Smooth muscle cell (in vitro differentiated cells): ENCODE results near the gene SFMBT2. TPM values are rescaled to one million over a fixed set of nuclear protein-coding genes. Genes with fewer than 3 reads are reported as not detected.

ENCODE experiments used
- DNase-seq: peaks from one replicate; lab custom pipeline; 2025; ENCODE audit not compliant: unreplicated experiment; lab: John Stamatoyannopoulos, UW
- H2AFZ ChIP-seq: fragments of 200-600 bp; sonication (generic); 2 replicates; pipeline ENCODE4 v1.6.0; 2016; ENCODE audit warnings: antibody characterized with exemption, low read depth, mild to moderate bottlenecking
- H3F3A ChIP-seq: fragments of 200-600 bp; sonication (generic); 2 replicates; pipeline ENCODE4 v1.6.0; 2017; ENCODE audit warnings: antibody characterized with exemption, low read depth
- H3K27ac ChIP-seq: fragments of 200-600 bp; sonication (generic); 2 replicates; pipeline ENCODE4 v1.5.1; 2016; ENCODE audit warnings: low read depth, mild to moderate bottlenecking
- H3K27me3 ChIP-seq: fragments of 200-600 bp; sonication (generic); 2 replicates; pipeline ENCODE4 v1.6.1; 2016; ENCODE audit warnings: low read depth, mild to moderate bottlenecking
- H3K36me3 ChIP-seq: fragments of 200-600 bp; sonication (generic); 2 replicates; pipeline ENCODE4 v1.5.1; 2016; ENCODE audit warnings: low read depth
- H3K4me1 ChIP-seq: fragments of 200-600 bp; sonication (generic); 2 replicates; pipeline ENCODE4 v1.5.1; 2016; ENCODE audit warnings: low read depth
- H3K4me2 ChIP-seq: fragments of 200-600 bp; sonication (generic); 2 replicates; pipeline ENCODE4 v1.6.0; 2016; ENCODE audit warnings: mild to moderate bottlenecking
- H3K4me3 ChIP-seq: fragments of 200-600 bp; sonication (generic); 2 replicates; pipeline ENCODE4 v1.5.1; 2016; ENCODE audit warnings: mild to moderate bottlenecking
- H3K79me2 ChIP-seq: fragments of 200-600 bp; sonication (generic); 2 replicates; pipeline ENCODE4 v1.6.0; 2016; ENCODE audit warnings: low read depth, mild to moderate bottlenecking
- H3K9ac ChIP-seq: fragments of 200-600 bp; sonication (generic); 2 replicates; pipeline ENCODE4 v1.6.0; 2016; ENCODE audit warnings: low read depth
- H3K9me3 ChIP-seq: fragments of 200-600 bp; sonication (generic); replicated peaks from 2 replicates; pipeline ENCODE4 v1.5.1; 2016; ENCODE audit warnings: low read depth
- H4K20me1 ChIP-seq: fragments of 200-600 bp; sonication (generic); 2 replicates; pipeline ENCODE4 v1.6.0; 2016; ENCODE audit warnings: low read depth
- CTCF ChIP-seq: fragments of 200-600 bp; sonication (generic); IDR thresholded peaks from 2 replicates; pipeline ENCODE4 v1.5.1; 2017; ENCODE audit warnings: borderline replicate concordance, mild to moderate bottlenecking, antibody characterized with exemption; ENCODE audit not compliant: insufficient read depth, poor library complexity, severe bottlenecking
- WGBS: methylation state at CpG from one replicate; pipeline ENCODE4 v1.1.7; 2016; ENCODE audit warnings: low lambda C conversion rate; 5-methylcytosine and 5-hydroxymethylcytosine counted together
- polyA plus RNA-seq: library from polyadenylated mRNA; unstranded; fragments of >200 nt; fragmentation: Nextera tagmentation; extraction: Ambion mirVana; gene quantifications from 2 replicates; pipeline ENCODE4 v1.2.1, GENCODE V29; 2016
- total RNA-seq: library from RNA; depleted of rRNA; stranded (reverse); fragments of >200 nt; gene quantifications from 2 replicates; pipeline ENCODE4 v1.2.3, GENCODE V29; 2014

SFMBT2 gene
- total and polyA plus RNA-seq, 2 experiments from 2014 or later: 0.90 to 1.4 TPM

DNA sequence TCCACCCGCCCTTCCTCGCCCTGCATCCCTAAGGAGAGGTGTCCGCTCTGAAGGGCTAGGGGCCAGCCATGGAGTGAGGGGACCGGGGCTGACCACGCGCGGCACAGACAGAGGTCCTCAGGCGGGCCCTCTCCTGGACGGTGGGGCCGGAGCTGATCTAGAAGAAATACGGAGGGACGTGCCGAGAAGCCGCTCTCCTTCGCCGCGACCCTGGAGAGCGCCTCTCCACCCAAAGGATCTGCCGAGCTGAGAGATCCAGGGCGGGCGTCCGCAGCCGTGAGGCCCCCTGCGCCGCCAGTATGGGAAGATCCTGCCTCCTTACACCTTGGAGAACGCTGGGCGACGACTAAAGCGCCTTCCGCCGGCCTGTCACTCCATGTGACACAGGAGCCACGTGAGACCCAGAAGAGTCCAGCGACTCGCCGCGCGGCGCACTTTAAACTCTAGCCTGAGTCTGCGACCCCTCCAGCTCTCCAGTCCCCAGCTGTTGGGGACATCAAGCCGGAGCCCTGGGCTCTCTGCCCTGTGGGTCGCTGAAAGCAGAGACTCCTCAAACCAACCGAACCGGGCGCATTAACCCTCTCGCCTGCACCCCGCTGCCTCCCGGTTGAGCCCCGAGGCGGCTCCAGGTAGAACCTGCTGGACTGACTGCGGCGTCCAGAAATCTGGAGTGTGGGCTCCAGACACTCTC is 1.5 kb upstream of the SFMBT2 start:
- WGBS: 4% methylated on average over 48 of the region's 51 CpGs
- Histone ChIP-seq H3K27ac (no peak overlapping the region), H4K20me1 (no peaks in the 10 kb centered on the region), H3K9ac (no peak overlapping the region), H3K79me2 (no peaks in the 10 kb centered on the region), H2AFZ (no peak overlapping the region), H3F3A (no peaks in the 10 kb centered on the region), H3K4me1 (peaks cover 6% of the 10 kb centered on the region), H3K9me3 (no peaks in the 10 kb centered on the region), H3K27me3 (peaks cover 63% of the 10 kb centered on the region), H3K4me2 (peak overlapping the region; percentile 88), H3K36me3 (no peaks in the 10 kb centered on the region), H3K4me3 (peak overlapping the region; percentile 36)
- DNase-seq: no peak
- TF ChIP-seq CTCF: no peak

DNA sequence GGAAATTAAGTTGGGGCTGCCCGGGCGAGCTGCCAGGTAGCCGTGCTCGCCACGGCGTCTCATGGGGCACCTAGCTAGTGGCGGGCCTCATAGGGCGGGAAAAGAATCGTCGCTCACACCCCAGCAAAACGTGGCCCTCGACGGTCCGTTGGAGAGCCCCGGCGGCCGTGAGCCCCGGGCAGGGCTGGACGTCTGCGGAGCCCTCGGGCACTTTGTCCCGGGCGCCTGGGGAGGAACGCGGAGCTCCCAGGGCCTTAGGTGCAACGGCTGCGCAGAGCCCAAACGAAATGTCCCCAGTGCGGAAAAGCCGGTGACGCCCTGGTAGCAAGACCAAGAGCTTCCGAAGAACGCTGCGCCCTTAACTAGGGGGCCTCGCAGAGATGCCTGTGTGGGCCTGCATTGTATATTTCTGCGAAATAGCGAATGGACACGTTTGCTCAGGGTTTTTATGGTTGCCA is 866 bp upstream of the SFMBT2 start:
- H3K36me3 ChIP-seq: no peaks in the 10 kb centered on the region
- peak overlapping the region; percentile 88 for H3K4me2 ChIP-seq
- DNase-seq: no peak
- 4% methylated on average over 38 of the region's 38 CpGs for WGBS
- H4K20me1 ChIP-seq: no peaks in the 10 kb centered on the region
- H3K4me1 ChIP-seq: peaks cover 6% of the 10 kb centered on the region
- H3F3A ChIP-seq: no peaks in the 10 kb centered on the region
- TF ChIP-seq CTCF: no peak
- no peak overlapping the region for H3K9ac ChIP-seq
- H3K9me3 ChIP-seq: no peaks in the 10 kb centered on the region
- peak overlapping the region; percentile 40 for H2AFZ ChIP-seq
- H3K27me3 ChIP-seq: peaks cover 63% of the 10 kb centered on the region
- no peaks in the 10 kb centered on the region for H3K79me2 ChIP-seq
- peak overlapping the region; percentile 89 for H3K4me3 ChIP-seq
- H3K27ac ChIP-seq: no peak overlapping the region

DNA sequence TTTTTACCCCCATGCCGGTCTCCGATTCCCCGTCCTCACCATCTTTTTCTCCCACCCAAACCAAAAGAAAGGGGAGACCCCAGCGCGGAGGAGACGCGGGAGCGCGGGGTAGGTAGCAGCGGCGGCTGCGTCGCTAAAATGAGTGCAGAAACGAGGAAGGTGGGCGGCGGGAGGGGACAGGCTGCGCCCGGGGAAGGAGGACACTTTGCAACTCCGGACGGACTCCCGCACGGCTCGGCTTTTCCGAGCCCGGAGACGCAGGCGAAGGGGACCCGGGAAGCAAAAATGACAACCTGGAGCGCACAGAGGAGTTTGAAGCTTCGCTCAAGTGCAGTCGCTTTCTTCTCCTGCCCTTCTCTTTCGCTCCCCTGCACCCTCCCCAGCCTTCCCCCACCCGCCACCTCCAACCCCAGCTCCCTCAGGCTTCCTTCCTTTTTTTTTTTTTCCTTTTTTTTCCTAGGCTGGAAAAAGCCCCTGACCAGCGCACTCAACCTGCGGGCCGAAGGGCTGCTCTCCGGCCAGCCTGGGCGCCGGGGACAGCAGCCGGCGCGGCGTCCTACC is 453 bp downstream of the SFMBT2 start:
- TF ChIP-seq CTCF: no peak
- Histone ChIP-seq H3K9me3 (no peaks in the 10 kb centered on the region), H3K36me3 (no peaks in the 10 kb centered on the region), H3K4me3 (peak overlapping the region; percentile 89), H3K9ac (no peak overlapping the region), H2AFZ (peak overlapping the region; percentile 63), H3K27me3 (peaks cover 63% of the 10 kb centered on the region), H3K27ac (no peak overlapping the region), H3K79me2 (no peaks in the 10 kb centered on the region), H3K4me2 (peak overlapping the region; percentile 88), H3K4me1 (peaks cover 6% of the 10 kb centered on the region), H3F3A (no peaks in the 10 kb centered on the region), H4K20me1 (no peaks in the 10 kb centered on the region)
- DNase-seq: no peak
- under 1% methylated on average over 29 of the region's 43 CpGs for WGBS

- Histone ChIP-seq H3K4me3 (peak overlapping the region; percentile 89), H3F3A (no peaks in the 10 kb centered on the region), H3K9ac (no peak overlapping the region), H3K27me3 (peaks cover 56% of the 10 kb centered on the region), H3K4me2 (peak overlapping the region; percentile 88), H4K20me1 (no peaks in the 10 kb centered on the region), H2AFZ (peak overlapping the region; percentile 63), H3K79me2 (no peaks in the 10 kb centered on the region), H3K4me1 (peaks cover 6% of the 10 kb centered on the region), H3K36me3 (no peaks in the 10 kb centered on the region), H3K27ac (no peak overlapping the region), H3K9me3 (no peaks in the 10 kb centered on the region)
- WGBS: 1% methylated on average over 15 of the region's 15 CpGs
- DNase-seq: no peak
- TF ChIP-seq CTCF: no peak
Measured at GRCh38 chr10:7409732-7410168, 1.1 kb downstream of the SFMBT2 start.
